ENCODE results near the gene TMEM87A.

The TMEM87A gene

GRCh38 chr15:42199126-42199525, 74.1 kb downstream of the TMEM87A start:
- no peak for ATAC-seq

DNA sequence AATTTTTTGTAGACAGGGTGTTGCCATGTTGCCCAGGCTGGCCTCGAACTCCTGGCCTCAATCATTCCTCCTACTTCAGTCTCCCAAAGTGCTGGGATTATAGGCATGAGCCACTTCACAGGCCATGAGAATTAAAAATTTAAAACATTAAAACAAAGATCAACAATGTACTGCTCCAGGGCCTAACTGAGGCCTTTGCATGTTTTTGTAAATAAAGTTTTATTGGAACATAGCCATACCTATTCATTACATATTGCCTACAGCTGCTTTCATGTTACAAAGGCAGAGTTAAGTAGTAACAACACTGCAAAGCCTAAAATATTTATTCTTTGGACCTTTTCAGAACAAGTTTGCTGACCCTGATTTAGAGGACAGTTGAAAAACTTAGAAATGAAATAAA, 74.7 kb downstream of the TMEM87A start:
- no peak for ATAC-seq

DNA sequence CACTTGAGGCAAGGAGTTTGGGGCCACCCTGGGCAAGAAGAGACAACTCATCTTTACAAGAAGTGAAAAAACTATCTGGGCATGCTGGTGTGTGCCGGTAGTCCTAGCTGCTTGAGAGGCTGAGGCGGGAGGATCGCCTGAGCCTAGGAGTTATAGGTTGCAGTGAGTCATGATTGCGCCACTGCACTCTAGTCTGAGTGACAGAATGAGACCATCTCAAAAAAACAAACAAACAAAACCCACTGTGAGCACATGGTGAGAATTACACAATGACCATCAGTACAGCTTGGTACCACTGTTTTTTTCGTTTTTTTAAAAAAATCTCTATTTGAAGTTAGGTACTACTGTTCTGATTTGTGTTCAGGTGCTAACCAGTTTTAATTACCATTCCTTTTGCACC, 78.7 kb downstream of the TMEM87A start:
- no peak for ATAC-seq

DNA sequence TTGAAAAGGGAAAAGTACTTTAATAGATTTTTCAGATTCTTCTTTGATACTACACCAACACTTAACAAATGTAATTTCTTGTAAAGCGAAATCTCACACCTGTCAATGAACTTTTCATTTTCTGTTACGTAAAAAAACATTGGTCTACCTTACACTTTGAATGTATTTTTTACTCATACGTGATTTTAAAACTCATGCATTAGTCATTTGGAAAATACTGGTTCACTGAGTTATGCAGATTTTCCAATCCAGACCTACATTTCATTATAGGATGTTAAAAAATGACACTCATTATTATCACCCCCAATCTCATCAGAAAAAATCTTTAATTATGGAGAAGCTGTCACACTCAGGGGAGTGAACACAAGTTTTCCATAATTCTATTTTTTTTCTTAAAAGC, 79.8 kb downstream of the TMEM87A start:
- peak; percentile 78 to 80 for ATAC-seq

GRCh38 chr15:42191610-42192346, 81.5 kb downstream of the TMEM87A start:
- ATAC-seq: peak in 1 of 2 donors; percentile 9

DNA sequence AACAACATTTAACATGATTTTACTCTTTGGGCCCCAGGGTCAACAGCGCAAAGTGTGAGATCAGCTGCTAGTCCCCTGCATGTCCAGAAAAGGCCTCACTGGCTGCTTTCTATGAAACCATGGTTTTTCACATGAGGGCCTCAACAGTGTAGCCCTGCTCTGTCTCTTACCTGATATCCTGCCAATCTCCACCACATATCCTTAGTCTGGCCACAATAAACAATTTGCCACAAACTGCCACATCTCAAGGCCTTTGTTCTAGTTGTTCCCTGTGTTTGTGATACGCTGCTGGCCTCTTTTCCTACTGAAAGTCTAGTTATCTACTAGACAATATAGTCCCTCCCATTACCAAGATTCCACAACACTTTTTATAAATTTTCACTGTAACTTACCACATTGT, 82.9 kb downstream of the TMEM87A start:
- no peak for ATAC-seq

GRCh38 chr15:42185801-42186200, 87.4 kb downstream of the TMEM87A start:
- no peak for ATAC-seq

GRCh38 chr15:42184736-42185135, 88.5 kb downstream of the TMEM87A start:
- ATAC-seq: no peak

DNA sequence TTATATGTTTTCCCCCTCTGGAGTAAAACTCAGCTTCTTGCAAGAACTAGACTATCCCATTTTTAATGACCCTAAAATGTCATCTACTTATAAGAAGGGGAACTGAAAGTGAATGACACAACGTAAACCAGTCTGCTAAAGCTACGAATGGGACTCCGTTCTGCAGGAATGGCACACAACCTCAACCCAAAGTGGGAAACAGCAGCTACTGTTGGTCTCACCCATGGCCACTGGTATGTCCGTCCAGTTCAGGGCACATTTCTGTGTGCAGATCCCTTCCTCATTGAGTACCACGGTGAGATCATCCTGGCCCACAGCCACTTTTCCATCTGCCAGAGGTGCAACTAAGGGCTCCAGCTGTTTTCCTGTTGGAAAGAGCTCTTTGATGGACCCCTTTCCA, 88.9 kb downstream of the TMEM87A start:
- no peak for ATAC-seq

- ATAC-seq: no peak
These were observed 90.3 kb downstream of the TMEM87A start for GRCh38 chr15:42182961-42183360.

DNA sequence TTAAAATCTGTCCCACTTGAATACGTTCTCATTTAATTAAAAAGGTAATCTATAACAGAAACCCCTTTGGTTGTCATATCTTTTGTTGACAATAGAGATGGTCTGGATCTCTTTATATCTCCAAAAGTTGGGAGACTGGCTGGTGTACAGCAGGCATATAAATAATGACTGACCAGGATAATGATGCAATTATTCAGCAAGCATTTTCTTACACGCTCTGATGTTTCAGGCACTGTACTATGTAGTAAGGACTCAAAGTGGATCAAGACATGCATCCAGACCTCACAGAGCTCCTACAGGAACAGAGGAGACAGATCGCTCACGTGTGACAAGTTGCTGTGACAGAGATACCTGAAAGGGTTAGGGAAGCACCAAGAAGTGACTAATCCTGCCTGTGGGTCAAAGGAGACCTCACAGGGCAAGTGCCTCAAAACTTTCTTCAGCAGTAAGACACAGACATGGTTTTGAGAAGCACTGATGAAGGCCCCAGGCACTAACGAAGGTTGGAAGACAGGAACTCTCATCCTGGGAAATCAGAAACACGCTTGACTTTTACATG, 90.8 kb downstream of the TMEM87A start:
- no peak for ATAC-seq

DNA sequence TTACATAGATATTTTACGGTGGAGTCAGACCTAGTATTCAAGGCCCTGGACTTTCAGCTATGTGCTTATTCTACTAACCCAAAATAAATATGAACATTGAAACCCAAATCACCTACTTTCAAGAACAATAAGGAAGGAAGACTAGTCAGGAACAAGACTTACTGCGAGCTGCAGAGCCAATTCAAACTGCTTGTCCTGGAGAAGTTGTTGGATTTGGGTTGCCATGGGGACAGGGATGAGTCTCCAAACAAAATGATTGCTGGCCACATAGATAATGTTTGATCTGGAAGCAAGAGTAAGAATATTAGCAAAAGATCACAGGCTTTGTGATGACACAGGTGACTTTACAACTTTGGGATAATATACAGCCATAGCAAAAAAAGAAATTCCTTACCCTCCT, 95.2 kb downstream of the TMEM87A start:
- no peak for ATAC-seq

DNA sequence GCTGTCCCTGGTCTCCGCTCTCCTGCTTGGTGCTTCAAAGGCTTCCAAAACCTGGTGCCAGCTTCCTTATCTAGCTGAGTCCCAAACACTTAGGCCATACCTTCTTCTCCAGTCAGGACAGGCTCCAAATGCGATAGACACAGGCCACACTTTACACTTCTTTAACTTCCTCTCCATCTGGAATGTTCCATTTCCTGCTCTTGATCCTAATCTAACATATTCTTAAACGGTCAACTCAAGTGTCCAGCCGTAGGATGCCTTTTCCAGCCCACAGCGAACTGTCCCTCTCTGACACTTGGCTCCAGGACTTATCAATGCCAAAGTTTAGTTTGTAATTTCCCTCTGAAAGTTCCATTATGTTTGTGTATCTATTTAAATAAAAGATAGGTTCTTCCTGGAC, 97.6 kb downstream of the TMEM87A start:
- no peak for ATAC-seq

DNA sequence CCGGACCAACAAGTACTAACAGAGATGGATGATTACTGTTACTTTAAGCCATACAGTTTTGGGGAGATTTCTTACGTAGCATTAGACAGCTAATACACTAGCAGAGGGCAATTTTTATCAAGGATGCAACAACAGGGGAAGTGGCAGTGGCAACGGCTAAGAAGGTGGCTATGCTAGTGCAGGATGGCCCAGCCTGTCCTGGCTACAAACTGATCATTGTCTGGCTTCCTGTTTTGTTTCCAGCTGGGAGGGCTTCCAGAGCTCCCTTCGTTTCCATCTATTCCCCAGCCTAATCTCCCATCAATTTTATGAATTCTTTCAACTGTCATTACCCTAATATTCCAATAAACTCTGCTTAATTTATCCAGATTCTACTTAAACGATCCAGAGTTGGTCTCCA, 100.8 kb downstream of the TMEM87A start:
- no peak for ATAC-seq

DNA sequence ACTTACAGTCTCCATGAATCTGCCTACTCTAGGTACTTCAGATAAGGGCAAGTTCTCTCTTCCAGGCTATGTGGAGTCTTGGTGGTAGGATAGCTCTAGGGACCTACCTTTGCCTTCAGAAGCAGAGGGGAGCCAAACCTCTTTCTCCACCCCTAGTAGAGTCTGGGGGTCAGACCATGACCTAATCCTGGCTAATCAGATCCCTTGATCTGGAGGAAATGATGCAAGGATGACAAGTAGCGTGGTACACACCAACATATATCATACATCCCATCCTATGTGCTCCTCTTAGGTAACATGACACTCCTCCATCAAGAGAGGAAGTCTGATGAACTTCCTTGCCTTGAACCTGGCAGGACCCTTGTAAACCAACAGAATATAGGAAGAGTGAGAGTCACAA, 101.4 kb downstream of the TMEM87A start:
- ATAC-seq: no peak

DNA sequence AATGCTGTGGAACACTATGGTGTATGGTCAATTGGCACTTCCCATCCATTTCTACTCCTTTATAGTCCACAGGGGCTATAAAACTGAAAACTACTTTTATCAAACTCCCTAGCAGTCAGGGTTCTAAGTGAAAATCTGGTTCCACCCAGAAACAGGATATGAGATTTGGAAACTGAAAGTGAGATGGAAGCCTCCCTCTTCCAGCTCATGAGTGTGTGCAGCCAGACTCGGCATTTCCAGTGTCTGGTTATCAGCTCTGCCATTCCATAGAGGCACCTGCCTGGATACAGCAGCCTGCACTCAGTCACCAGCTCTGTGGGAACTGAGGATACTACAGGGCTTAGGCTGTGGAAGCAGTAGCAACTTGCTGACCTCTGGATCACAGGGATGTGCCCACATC, 102.1 kb downstream of the TMEM87A start:
- peak in 1 of 2 donors; percentile 13 for ATAC-seq

- ATAC-seq: no peak
These were observed 106.8 kb downstream of the TMEM87A start for GRCh38 chr15:42166225-42166940.

- ATAC-seq: no peak
These were observed 108.1 kb downstream of the TMEM87A start for GRCh38 chr15:42165106-42165505.

DNA sequence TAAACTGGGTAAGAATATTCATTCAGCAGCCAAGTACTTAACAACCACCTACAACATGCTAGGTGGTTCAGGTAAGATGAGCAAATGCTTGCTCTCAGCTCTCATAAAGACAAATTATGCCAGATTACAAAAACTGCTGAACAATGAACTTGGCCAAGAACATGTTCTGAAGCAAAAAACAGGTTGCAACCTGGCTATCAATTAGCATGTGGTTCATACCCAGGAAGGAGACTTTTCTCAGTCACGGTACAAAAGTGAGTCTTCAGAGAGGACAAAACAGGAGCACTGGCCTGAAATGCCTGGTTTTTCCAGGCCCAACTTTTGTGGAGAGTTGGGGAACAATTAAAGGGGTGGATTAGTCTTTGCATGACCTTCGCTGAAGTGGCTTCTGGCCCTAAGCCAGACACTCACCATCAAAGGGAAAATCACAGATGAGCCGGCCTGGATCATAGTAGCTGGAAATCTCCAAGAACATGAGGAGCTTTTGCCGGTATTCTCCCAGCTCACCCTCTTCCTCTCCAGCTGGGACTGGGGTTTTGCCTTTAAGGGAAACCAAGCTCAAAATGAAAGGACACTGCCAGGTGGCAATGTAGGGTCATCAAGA, 109.2 kb downstream of the TMEM87A start:
- no peak for ATAC-seq

GRCh38 chr15:42163291-42163690, 109.9 kb downstream of the TMEM87A start:
- no peak for ATAC-seq
